Fibroblast of skin of abdomen (primary cell): ENCODE measurements around the gene MTG2.

ENCODE experiments used
- DNase-seq: peaks from one replicate; pipeline ENCODE4 v3.0.0-alpha.2; 2013

Gene MTG2

DNA sequence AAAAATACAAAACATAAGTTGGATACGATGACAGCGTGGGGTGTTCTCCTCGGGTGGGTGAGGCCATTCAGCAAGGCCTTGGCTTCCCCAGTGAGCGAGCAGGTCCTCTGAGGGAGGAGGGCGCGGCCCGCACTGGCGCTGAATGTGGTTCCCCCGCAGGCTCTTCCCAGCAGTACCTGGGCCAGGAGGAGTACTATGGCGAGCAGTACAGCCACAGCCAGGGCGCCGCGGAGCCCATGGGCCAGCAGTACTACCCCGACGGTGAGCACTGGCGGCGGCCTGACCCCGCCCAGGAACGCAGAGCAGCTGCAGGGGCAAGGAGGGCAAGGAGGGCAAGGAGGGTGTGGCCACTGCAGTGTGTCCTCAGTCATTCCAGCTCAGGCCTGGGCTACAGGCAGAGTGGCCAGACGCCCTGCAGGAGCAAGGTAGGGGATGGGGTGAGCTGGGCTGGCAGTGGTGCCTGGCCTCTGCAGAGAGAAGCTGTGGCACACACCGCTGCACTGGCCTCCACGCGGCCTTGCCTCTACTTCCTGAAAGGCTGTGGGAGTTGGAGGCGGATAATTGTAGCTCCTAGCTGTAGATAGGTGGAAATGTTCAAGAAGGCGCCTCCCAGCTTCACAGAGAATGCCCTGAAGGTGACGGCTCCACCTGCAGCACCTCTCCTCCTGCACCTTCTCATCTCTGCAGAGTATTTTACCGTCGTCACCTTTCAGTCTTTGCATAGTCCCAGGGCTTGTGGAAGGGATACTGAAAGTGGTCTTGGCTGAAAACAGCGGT is 18.7 kb upstream of the MTG2 start:
- no peak for DNase-seq

- no peak for DNase-seq
Measured at GRCh38 chr20:62164879-62165761, 17.7 kb upstream of the MTG2 start.

DNA sequence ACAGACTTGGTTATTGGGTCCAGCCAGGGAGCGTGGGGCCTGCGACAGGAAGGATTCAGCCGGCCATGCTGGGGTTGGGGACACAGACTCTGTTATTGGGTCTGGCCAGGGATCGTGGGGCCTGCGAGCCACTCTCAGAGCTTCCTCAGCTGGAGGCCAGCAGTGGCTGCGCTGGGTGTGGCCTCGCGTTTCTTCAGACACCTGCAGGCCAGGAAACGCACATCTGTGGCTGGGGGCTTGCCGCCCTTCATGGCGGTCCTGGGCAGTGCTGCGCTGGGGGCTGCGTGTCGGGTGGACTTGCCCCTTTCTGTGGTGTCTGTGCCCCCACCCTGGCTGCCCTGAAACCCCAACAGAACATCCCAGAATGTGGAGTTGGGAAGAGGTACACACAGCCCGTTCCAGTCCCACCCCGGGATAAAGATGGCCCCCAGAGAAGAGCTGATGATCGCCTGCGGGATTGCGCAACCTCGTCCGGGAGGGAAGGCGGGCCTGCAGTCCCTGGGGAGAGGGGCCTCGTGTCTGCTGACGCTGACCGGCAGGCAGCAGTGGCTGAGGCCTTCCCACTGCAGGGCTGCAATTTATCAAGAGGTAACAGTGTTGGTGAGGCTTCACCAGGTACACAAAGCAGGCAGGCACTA is 16.9 kb upstream of the MTG2 start:
- no peak for DNase-seq

DNA sequence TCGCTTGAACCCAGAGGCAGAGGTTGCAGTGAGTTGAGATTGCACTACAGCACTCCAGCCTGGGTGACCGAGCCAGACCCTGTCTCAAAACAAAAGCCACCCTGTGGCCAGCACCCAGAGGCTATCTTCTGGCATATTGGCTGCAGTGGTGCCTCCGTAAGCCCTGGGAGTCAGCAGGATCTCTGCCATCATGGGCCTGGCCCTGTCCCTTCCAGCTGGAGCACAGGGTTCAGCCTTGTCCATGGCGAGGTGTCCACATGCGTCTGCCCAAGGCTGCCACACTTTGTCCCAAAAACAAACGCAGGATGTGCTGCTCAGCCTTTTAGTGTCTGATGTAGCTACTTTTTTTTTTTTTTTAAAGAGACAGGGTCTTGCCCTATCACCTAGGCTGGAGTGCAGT is 15.4 kb upstream of the MTG2 start:
- no peak for DNase-seq

GRCh38 chr20:62168061-62168460 is 14.8 kb upstream of the MTG2 start:
- no peak for DNase-seq

GRCh38 chr20:62168890-62169435 is 13.9 kb upstream of the MTG2 start:
- DNase-seq: no peak

DNA sequence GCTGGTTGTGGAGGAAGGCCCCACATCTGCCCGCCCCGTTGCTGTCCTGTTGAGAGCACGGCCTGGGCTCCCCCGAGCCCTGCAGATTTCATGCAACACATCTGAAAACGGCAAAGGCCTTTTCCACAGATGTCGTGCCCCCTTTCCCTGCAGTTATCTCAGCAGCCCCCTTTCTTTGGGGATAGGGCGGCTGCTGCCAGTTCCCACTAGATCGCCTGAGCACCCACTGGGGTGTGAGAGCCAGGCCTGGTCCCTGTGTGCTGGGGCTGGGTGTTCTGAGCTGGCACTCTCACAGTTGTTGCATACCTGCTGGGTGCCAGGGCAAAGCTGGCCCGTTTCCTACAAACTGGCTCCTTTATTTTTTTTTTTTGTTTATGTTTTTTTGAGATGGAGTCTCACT is 12.3 kb upstream of the MTG2 start:
- DNase-seq: no peak

- DNase-seq: no peak
Measured at GRCh38 chr20:62171245-62171644, 11.6 kb upstream of the MTG2 start.

- no peak for DNase-seq
Measured at GRCh38 chr20:62172666-62173065, 10.2 kb upstream of the MTG2 start.

- DNase-seq: no peak
Measured at GRCh38 chr20:62174021-62174804, 8.6 kb upstream of the MTG2 start.

DNA sequence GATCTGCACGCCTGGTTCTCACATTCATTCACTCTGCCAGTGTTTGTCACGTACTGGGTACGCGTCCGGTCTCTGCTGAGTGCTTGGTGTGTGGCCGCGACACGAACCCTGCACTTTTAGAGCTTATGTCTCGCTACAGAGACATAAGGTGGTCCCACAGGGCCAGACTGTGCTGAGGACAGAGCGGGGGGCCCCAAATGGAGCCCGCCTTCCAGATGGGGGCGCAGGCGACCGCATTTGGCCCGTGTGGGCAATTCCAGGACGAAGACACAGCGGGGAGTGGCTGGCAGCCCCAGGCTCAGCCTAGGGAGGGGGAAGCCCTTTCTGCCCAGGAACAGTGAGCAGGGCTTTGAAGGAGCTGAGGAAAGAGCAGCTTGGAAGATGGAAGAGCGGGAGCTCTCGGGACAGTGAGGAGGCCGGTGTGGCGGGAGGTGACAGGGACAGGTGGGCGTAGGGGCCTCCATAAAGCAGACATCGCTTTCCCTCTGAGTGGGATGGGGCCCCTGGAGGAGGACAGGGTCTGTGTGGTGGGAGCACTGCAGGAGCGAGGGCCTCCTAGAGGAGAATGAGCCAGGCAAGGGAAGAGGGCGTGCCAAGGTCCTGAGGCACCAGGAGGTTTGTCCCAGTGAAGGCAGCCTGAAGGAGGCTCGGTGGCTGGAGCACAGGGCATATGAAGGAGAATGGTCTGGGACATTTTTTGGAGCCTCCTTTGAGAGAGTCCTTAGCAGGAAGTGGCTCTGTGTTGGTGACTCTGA is 7.8 kb upstream of the MTG2 start:
- no peak for DNase-seq

GRCh38 chr20:62175711-62176110 is 7.1 kb upstream of the MTG2 start:
- no peak for DNase-seq

DNA sequence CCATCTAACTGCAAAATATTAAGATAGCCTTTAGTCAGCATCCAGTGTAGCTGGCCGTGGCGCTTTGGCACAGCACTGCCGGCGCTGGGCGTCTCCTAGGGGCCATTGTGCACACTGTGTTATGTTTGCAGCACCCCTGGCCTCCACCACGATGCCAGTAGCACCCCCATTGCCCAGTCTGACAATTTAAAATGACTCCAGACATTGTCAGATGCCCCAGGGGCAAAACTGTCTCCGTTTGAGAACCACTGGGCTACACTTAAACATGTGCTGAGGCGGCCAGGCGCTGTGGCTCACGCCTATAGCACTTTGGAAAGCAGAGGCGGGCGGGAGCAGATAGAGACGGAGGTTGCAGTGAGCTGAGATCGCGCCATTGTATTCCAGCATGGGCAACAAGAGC is 6.0 kb upstream of the MTG2 start:
- no peak for DNase-seq

- DNase-seq: no peak
Measured at GRCh38 chr20:62177307-62177706, 5.5 kb upstream of the MTG2 start.

DNA sequence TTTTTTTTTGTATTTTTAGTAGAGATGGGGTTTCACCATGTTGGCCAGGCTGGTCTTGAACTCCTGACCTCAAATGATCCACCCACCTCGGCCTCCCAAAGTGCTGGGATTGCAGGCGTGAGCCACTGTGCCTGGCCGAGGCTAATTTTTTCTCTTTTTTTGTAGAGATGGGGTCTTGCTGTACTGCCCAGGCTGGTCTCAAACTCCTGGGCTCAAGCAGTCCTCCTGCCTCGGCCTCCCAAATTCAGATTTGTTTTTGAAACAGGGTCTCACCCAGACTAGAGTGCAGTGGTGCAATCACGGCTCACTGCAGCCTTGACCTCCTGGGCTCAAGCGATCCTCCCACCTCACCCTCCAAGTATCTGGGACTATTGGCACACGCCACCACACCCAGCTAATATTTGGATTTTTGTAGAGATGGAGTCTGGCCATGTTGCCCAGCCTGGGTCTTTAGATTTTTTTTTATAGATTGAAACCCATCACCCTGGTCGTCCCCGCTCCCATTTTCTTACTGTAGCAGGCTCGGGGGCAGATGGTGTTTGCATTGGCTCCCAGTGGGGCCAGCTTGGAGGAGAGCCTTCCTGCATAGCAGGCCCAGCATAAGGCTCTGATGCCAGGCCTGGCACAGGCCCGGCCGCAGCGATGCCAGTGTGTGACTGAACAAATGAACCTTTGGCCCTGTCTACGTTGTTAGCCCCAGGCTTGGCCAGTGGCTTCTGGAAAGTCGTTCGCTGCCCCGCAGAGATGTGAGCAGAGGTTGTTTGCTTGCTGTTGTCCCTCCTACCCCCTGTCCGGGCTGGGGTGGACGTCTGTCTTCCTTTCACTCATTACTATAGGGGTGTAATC is 4.3 kb upstream of the MTG2 start:
- no peak for DNase-seq

GRCh38 chr20:62179162-62179504 is 3.7 kb upstream of the MTG2 start:
- no peak for DNase-seq

GRCh38 chr20:62181808-62182207 is 1.0 kb upstream of the MTG2 start:
- no peak for DNase-seq

GRCh38 chr20:62183426-62184142 is 756 bp downstream of the MTG2 start:
- DNase-seq: no peak

GRCh38 chr20:62186096-62186426 is 3.2 kb downstream of the MTG2 start:
- DNase-seq: no peak
